Posterior vena cava (tissue), 2 donors: ENCODE measurements around the gene MACROD2. TPM values are rescaled to one million over a fixed set of nuclear protein-coding genes. Genes with fewer than 3 reads are reported as not detected.

Experiments used
- DNase-seq: peaks from one replicate; pipeline ENCODE4 v3.0.0-alpha.2; 2020; ENCODE audit warnings: low spot score
- intact Hi-C, 2 donors: fragments of 100-400 bp; cut with DNase I; formaldehyde crosslinking; loops; one replicate each; pipeline versions ENCODE4 v1.14.1 to v1.14.2; 2022 to 2023
- total RNA-seq, 2 donors: library from RNA; stranded (reverse); fragmentation: NEBNext Ultra II Directional; extraction: Animal tissue kit (Norgen Biotek cat#: 25700); gene quantifications; one replicate each; pipeline ENCODE4 v1.2.1, GENCODE V29; 2021
- donor health status: DM: yes; HTN: yes; CAD: no.
- donor health status: DM: yes; HTN: yes; CAD: no.

MACROD2 gene
- total RNA-seq, 2 donors from 2014 or later, result 15.5 to 25.5 TPM

- intact Hi-C loops, result no loop called here
- DNase-seq, result no peak
These were observed 1863.7 kb downstream of the MACROD2 start for GRCh38 chr20:15859061-15859460.

GRCh38 chr20:15860850-15861249 is 1865.5 kb downstream of the MACROD2 start:
- intact Hi-C loops, result no loop called here
- no peak for DNase-seq

- no peak for DNase-seq
- intact Hi-C loops, result no loop called here
These were observed 1866.9 kb downstream of the MACROD2 start for GRCh38 chr20:15862178-15862577.

- no peak for DNase-seq
- intact Hi-C loops, result no loop called here
These were observed 1868.4 kb downstream of the MACROD2 start for GRCh38 chr20:15863735-15864134.

- DNase-seq, result no peak
- intact Hi-C loops, result no loop called here
These were observed 1870.2 kb downstream of the MACROD2 start for GRCh38 chr20:15865553-15865952.

- intact Hi-C loops, result no loop called here
- DNase-seq, result no peak
These were observed 1871.8 kb downstream of the MACROD2 start for GRCh38 chr20:15866916-15867730.

GRCh38 chr20:15867899-15868298 is 1872.6 kb downstream of the MACROD2 start:
- DNase-seq, result no peak
- intact Hi-C loops, result no loop called here

GRCh38 chr20:15875446-15875845 is 1880.1 kb downstream of the MACROD2 start:
- intact Hi-C loops, result no loop called here
- no peak for DNase-seq

- no peak for DNase-seq
- intact Hi-C loops, result no loop called here
These were observed 1887.2 kb downstream of the MACROD2 start for GRCh38 chr20:15882553-15882952.

GRCh38 chr20:15886250-15886649 is 1890.9 kb downstream of the MACROD2 start:
- no peak for DNase-seq
- intact Hi-C loops, result no loop called here

GRCh38 chr20:15887387-15887786 is 1892.1 kb downstream of the MACROD2 start:
- DNase-seq, result no peak
- intact Hi-C loops, result no loop called here

- no peak for DNase-seq
- intact Hi-C loops, result no loop called here
These were observed 1893.7 kb downstream of the MACROD2 start for GRCh38 chr20:15889061-15889460.

- no peak for DNase-seq
- intact Hi-C loops, result no loop called here
These were observed 1894.4 kb downstream of the MACROD2 start for GRCh38 chr20:15889514-15890256.

GRCh38 chr20:15890407-15890982 is 1895.2 kb downstream of the MACROD2 start:
- DNase-seq, result no peak
- intact Hi-C loops, result no loop called here

GRCh38 chr20:15895126-15895525 is 1899.8 kb downstream of the MACROD2 start:
- intact Hi-C loops, result no loop called here

GRCh38 chr20:15895560-15896084 is 1900.3 kb downstream of the MACROD2 start:
- no peak for DNase-seq
- intact Hi-C loops, result no loop called here

More at GRCh38 chr20:15895126-15895525, 1899.8 kb downstream of the MACROD2 start:
- DNase-seq, result no peak

GRCh38 chr20:15899967-15900366 is 1904.7 kb downstream of the MACROD2 start:
- intact Hi-C loops, result no loop called here
- no peak for DNase-seq

- DNase-seq, result no peak
- intact Hi-C loops, result no loop called here
These were observed 1905.1 kb downstream of the MACROD2 start for GRCh38 chr20:15900443-15900842.

GRCh38 chr20:15902493-15902892 is 1907.2 kb downstream of the MACROD2 start:
- intact Hi-C loops, result no loop called here
- no peak for DNase-seq

GRCh38 chr20:15905661-15906060 is 1910.3 kb downstream of the MACROD2 start:
- intact Hi-C loops, result no loop called here
- no peak for DNase-seq
